Measurements from ENCODE around the gene TTC3. TPM values are rescaled to one million over a fixed set of nuclear protein-coding genes. Genes with fewer than 3 reads are reported as not detected.

TTC3 gene
- polyA plus RNA-seq, 5 donors = 130 to 210 (median 209) TPM

DNA sequence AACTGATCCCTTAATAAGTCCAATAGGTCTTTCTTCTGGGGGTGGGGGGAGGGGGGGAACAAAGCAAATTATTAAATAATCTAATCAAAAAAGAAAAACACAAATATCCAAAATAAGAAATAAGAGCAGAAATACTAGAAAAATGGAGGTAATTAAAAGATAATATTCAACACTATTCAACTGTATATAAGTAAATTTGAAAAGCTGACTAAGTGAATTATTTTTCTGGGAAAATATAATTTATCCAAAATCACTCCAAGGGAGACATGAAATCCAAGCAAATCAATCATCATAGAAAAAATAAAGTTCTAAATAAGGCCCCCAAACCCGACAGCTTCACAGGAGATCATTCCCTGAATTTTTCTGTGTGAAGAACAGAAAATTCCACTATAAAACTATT, 175.2 kb downstream of the TTC3 start:
- no peak for DNase-seq

DNA sequence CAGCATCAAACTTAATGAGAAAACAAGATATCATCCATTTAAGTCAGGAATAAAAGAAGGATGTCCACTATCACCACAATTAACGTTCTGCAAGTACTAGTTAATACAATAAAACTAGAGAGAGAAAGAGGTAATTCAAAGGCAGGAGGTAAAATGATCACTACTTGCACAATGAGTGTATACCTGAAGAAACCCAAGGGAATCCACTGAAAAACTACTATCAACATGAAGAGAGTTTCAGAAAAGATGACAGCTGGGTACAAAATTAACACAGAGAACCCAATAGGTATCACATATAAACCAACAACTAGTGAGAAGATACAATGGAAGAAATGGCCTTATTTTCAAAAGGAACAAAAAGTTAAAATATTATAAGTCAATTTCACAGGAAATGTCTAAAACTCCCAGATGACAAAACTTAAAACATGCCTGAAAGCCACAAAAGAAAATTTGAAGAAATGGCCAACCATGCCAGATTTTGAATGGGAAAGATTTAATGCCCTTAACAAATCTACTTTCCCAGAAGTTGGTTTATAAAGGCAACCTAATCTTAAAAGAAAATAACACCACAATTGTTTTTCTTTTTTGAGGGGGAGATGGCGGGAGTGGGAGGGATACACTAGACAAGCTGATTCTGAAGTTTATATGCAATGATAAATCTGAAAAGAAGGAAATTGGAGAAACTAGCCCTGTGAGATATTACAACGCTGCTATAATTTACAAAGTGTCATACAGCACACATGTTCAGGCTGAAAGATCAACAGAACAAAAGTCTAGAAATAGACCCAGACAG, 176.3 kb downstream of the TTC3 start:
- no peak for DNase-seq

DNA sequence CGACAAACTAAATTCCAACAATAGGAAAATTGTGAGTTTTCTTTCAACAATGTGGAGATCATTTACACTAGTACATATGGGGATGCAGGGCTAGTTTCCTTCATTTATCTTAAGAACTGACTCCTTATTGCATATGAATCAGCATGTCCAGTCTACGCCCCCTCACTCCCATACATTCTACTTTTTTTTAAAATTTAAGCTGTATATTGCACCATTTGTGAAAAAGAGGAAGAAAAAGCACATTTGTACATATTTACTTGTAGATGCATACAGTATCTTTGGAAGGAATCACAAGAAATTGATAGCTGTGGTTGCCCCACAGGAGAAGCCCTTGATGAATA, 178.2 kb downstream of the TTC3 start:
- DNase-seq = no peak

Other genes with a start within 250 kb of the TTC3 start
- 10 to 100 TPM; 13.1 to 20.3 (median 15.9) TPM for gene HLCS, start 106.6 kb upstream of the TTC3 start, polyA plus RNA-seq (ENCODE audit: insufficient read depth in 1 of 5, insufficient read length in 5 of 5, low replicate concordance in 1 of 5)
- 1 to 10 TPM; 1.4 to 2.9 (median 1.9) TPM for gene RIPPLY3, start 66.6 kb upstream of the TTC3 start, polyA plus RNA-seq (ENCODE audit: insufficient read depth in 1 of 5, insufficient read length in 5 of 5, low replicate concordance in 1 of 5)
- 10 to 100 TPM; 20.9 to 26.1 (median 23.0) TPM for gene PIGP, start 183 bp upstream of the TTC3 start, polyA plus RNA-seq (ENCODE audit: insufficient read depth in 1 of 5, insufficient read length in 5 of 5, low replicate concordance in 1 of 5)
- 10 to 100 TPM; 33.1 to 43.4 (median 40.2) TPM for gene VPS26C, start 194.1 kb downstream of the TTC3 start, polyA plus RNA-seq (ENCODE audit: insufficient read depth in 1 of 5, insufficient read length in 5 of 5, low replicate concordance in 1 of 5)